ENCODE data around the gene PP2D1.
"Not testable (repeated sequence)": the region's sequence is repeated elsewhere in the genome, so short reads cannot be mapped to it uniquely, and the experiment has no call there.

PP2D1 gene

GRCh38 chr3:19970327-19970726 lies 41.7 kb downstream of the PP2D1 start:
- no peak for DNase-seq (ENCODE audit: low read depth)

DNA sequence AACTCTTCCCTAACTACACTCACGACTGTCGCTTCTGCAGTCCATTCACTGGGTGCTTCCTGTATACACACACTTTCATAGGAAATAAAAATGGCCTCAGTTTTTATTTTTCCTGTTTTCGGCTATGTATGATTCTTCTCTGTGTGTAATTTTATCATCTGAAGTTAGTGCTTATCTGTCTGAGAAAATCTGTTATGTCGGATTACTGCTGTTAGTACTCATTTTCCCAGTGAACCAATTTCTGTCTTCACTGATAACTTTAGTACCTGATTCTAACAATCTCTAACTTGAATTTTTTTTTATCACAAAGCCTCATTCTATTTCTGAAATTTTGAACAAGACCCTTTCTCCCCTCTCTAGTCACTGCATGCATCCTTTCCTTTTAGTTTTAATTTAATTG lies 44.3 kb downstream of the PP2D1 start:
- DNase-seq (ENCODE audit: low read depth) = no peak

GRCh38 chr3:19967208-19967607 lies 44.9 kb downstream of the PP2D1 start:
- DNase-seq (ENCODE audit: low read depth) = no peak

DNA sequence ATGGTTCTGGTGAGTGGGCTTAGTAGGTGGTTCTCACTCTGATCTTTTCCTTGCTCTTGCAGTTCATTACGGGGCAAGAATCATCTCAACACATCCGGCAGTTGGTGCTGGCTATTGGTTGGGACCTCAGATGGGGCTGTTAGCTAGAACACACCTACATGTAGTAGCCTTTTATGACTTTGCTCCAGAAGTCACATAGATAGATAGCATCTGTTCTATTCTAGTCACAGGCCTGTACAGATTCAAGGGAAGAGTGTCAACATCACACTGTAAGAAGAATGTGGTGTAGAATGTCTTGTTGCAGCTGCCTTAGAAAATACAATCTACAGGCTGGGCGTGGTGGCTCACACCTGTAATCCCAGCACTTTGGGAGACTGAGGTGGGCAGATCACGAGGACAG lies 50.1 kb downstream of the PP2D1 start:
- DNase-seq (ENCODE audit: low read depth) = no peak

GRCh38 chr3:19960696-19961095 lies 51.4 kb downstream of the PP2D1 start:
- DNase-seq (ENCODE audit: low read depth) = no peak

DNA sequence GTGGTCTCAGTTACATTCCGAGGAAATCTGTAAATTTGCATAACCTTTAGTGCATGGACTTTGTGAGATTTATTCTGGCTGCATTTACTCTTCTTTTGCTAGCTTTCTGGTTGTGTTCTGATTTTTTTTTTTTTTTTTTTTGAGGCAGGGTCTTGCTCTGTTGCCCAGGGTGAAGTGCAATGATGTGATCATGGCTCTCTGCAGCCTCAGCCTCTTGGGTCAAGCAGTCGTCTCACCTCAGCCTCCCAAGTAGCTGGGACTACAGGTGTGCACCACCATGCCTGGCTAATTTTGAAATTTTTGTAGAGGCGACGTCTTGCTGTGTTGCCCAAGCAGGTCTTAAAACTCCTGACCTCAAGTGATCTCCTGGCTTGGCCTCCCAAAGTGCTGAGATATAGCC lies 52.6 kb downstream of the PP2D1 start:
- no peak for DNase-seq (ENCODE audit: low read depth)

DNA sequence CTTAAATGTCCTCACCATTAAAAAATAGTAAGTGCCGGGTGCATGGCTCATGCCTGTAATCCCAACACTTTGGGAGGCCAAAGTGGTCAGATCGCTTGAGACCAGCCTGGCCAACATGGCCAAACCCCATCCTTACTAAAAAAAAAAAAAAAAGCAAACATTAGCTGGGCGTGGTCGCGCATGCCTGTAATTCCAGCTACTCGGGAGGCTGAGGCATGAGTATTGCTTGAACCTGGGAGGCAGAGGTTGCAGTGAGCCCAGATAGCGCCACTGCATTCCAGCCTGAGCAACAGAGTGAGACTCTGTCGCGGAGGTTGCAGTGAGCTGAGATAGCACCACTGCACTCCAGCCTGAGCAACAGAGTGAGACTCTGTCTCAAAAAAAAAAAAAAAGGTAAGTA lies 54.7 kb downstream of the PP2D1 start:
- DNase-seq (ENCODE audit: low read depth) = not testable (repeated sequence)

DNA sequence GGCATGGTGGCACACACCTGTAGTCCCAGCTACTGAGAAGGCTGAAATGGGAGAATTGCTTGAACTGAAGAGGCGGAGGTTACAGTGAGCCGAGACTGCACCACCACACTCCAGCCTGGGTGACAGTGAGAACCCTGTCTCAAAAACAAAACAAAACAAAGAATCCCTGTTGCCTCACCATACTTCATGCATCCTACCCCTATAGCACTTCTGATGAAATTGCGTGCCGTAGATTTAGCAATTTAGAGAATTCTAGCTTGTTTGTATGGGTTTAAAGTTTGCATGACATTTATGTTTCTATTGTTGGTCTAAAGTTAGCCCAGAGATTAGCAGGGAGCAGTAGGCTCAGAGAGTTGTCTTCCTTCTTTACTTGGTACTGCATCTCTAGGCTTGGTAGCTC lies 57.4 kb downstream of the PP2D1 start:
- DNase-seq (ENCODE audit: low read depth) = no peak

- no peak for DNase-seq (ENCODE audit: low read depth)
Observed at GRCh38 chr3:19950316-19950715, 61.7 kb downstream of the PP2D1 start.

DNA sequence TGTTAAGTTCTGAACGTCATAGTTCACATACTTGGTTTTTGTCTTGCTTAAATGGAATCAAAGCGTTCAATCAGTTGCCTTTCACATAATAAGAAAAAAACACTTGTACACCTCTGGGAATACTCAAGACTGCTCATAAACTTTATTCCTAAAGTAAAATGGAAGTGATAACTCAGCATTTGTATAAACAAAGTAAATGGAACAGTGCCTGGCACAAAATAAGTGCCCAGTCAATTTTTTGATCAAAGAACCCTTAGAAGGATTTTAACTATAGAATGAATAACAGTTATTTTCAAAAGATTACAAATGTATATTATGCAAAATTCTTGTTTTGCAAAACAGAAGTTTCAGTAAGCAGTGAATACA lies 63.9 kb downstream of the PP2D1 start:
- DNase-seq (ENCODE audit: low read depth) = no peak

DNA sequence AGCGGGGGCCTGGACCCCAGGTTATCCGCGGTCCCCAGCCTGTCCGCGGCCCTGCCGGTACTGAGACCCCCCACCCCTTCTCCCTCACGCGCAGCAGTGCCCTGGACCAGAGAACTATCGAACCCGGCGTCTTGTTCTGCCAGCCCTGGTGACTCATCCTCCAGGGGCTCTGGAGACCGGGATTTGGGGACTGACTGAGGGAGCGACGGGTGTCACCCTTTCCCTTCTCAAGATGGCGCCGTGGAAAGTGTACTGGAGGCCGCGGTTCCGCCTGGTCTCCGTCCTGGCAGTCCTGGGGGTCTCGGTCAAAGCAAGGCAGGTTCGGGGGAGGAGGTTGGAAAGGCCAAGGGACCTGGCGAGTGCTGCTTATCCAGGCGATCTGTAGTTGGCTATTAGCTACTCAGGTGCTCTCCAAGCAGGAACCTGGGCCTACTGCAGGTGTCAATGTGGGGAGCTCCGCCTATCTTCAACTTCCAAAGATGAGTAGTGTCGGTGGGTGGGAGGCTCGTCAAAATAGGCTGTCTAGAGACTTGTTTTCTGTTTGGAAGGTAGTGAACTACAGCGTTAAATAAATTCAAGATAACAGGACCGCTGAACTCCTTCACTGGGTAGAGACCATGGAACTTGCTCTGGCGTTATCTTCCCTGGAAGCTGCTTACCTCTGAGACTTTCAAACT lies 64.4 kb downstream of the PP2D1 start:
- DNase-seq (ENCODE audit: low read depth) = no peak

DNA sequence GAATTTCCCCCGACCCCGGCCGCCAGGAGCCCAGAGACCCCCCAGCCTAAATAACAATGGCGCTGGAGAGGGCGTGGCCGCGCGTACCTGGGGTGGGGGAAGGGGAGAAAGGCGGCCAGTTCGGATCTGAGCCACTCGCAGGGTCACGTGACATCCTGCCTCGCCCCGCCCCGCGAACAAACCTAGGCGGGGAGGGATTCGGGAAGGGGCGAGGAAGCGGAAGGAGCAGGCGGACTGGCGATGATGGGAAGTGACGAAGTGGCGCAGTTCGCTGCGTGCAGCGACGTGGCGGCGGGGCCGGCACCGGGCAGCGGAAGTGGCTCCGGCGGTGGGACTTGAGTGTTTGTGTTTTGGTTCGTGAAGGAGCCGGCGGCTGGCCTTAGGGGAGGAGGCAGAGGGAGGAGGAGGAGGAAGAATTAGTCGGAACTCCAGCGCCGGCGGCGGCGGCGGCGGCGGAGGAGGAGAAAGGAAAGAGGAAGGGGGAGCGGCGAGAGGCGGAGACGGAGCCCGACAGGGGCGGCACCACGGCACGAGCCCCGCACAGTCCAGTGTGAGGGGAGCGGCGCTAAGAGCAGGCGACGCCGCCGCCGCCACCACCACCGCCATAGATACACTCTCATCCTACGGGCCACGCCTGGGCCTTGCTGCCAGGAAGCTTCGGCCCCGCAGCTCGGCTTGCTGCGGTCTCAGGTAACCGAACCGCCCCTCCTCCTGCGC lies 65.1 kb downstream of the PP2D1 start, which contains the start of gene RAB5A:
TSS of gene RAB5A (plus strand) at position 266 of the 717 bp plus-strand sequence. CDS start 3,802 bp downstream, outside the sequence.
- peak; percentile 86 for DNase-seq (ENCODE audit: low read depth)

DNA sequence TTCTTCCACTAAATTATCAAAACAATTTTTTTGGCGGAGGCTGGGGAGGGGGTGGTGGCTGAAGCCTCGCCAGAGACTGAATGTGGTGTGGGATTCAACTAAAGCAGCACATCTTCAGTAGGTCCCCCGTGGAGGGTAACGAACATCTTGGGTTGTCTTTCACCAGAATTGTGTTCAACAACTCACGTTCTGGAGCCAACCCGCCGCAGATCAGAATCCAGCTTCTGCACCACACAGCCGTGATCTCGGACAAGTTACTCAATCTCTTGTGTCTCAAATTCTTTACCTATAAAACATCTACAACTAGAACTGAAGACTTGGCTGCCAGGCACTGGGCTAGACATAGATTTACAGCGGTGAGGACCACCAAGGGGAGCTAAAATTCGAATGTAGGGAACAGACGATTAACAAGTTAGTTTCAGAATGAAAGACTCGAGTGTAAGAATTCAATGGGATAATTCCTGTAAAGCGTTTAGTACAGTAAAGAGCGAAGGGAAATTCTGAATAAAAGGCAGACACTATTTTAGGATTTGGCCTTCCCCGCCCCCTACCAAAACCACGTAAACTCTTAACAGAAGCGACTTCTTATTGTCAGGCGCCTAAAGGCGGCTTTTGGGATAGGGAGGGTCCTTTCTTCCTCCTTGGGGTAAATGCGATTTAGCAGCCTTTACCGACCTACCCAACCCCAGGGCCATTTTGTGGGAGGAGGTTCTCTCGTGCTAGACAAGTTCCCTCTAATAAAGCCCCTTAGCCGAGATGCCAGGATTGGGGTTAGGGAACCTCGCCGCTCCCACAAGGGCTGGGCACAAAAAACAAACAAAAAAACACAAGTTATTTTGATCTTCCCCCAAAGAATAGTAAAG lies 65.9 kb downstream of the PP2D1 start:
- peak; percentile 15 for DNase-seq (ENCODE audit: low read depth)

DNA sequence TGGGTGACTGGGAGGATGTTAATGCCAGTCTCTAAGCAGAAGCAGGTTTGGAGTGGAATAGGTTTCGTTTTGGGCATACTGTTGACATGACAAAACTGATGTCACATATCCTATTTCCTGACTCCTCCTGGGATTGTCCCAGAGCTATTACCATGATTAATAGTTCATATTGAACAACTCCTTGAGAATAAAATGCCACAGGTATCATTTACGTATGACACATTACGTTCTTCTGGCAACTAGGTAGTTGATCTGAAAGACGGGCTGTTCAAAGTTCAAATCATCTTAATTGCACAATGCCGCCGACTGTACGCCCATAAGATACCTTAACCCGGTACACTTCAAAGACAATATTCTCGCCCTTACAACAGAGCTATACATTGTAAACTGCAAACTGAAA lies 66.5 kb downstream of the PP2D1 start:
- no peak for DNase-seq (ENCODE audit: low read depth)

GRCh38 chr3:19940643-19941042 lies 71.4 kb downstream of the PP2D1 start:
- DNase-seq (ENCODE audit: low read depth) = no peak

DNA sequence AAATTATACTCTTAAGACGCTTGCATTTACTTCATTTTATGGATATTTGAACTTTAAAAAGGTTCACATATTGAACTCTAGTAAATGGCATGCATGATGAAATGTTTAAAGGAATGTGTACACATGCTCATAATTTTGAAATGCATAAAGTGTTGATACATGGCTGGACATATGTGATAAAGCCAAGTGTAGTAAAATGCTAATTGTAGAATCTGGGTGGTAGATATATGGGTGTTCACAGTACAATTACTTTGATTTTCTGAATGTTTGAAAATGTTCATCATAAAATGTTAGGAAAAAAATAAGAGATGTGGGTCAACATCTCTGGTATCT lies 73.8 kb downstream of the PP2D1 start:
- no peak for DNase-seq (ENCODE audit: low read depth)

GRCh38 chr3:19937459-19938294 lies 74.4 kb downstream of the PP2D1 start:
- DNase-seq (ENCODE audit: low read depth) = no peak

Measured in GM04503 (cell line).